ENCODE measurements around the gene D2HGDH.
A peak's percentile ranks its signal among the peaks of the same experiment; 100 is the strongest.
"Not testable (repeated sequence)": the region's sequence is repeated elsewhere in the genome, so short reads cannot be mapped to it uniquely, and the experiment has no call there.

D2HGDH gene

GRCh38 chr2:241796610-241797138 is 62.2 kb downstream of the D2HGDH start:
- no peak for DNase-seq

- no peak for DNase-seq
These were observed 63.1 kb downstream of the D2HGDH start for GRCh38 chr2:241797441-241798080.

GRCh38 chr2:241798081-241798630 is 63.7 kb downstream of the D2HGDH start:
- DNase-seq: peak; percentile 11

GRCh38 chr2:241798631-241799521 is 64.4 kb downstream of the D2HGDH start:
- no peak for DNase-seq

- DNase-seq: no peak
These were observed 65.2 kb downstream of the D2HGDH start for GRCh38 chr2:241799522-241800197.

GRCh38 chr2:241800198-241800903 is 65.9 kb downstream of the D2HGDH start:
- DNase-seq: not testable (repeated sequence)

- no peak for DNase-seq
These were observed 67.4 kb downstream of the D2HGDH start for GRCh38 chr2:241801611-241802420.

- no peak for DNase-seq
These were observed 68.2 kb downstream of the D2HGDH start for GRCh38 chr2:241802421-241803318.

- DNase-seq: peak; percentile 44
These were observed 69.2 kb downstream of the D2HGDH start for GRCh38 chr2:241803387-241804325.

GRCh38 chr2:241804326-241805229 is 70.1 kb downstream of the D2HGDH start:
- DNase-seq: peak; percentile 13

- not testable (repeated sequence) for DNase-seq
These were observed 71.8 kb downstream of the D2HGDH start for GRCh38 chr2:241806217-241806616.

- no peak for DNase-seq
These were observed 73.8 kb downstream of the D2HGDH start for GRCh38 chr2:241808051-241808720.

GRCh38 chr2:241808721-241809382 is 74.4 kb downstream of the D2HGDH start, which contains the start of gene NEU4:
TSS of gene NEU4 (plus strand) at chr2:241809193. CDS start at chr2:241814485, 5,292 bp downstream.
- DNase-seq: no peak

GRCh38 chr2:241809383-241810306 is 75.2 kb downstream of the D2HGDH start:
- no peak for DNase-seq
